Measurements from ENCODE around the gene PRSS37. TPM values are rescaled to one million over a fixed set of nuclear protein-coding genes. Genes with fewer than 3 reads are reported as not detected.

The PRSS37 gene, protein sequence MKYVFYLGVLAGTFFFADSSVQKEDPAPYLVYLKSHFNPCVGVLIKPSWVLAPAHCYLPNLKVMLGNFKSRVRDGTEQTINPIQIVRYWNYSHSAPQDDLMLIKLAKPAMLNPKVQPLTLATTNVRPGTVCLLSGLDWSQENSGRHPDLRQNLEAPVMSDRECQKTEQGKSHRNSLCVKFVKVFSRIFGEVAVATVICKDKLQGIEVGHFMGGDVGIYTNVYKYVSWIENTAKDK
- total RNA-seq (2021; fragmentation: NEBNext Ultra II Directional; extraction: Animal tissue kit (Norgen Biotek cat#: 25700)): not detected
- long read RNA-seq: 0 reads

DNA sequence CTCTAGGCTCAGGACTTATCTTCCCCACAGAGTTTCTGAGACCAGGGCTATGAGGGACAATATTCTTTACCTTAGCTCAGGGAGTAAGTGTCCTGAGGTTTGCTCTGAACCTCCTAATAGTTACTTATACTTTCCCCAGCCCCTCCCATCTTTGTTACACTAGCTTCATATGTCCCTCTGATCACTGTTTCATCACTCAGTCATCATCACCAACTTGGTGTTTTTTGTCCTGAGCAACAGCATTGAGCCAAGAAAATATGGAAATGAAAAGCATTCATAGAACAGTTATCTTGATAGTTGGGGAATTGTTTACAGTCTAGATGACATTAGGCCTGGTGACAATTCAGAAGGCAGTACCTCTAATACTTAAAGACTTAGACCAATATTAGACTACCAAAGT is at the start of gene PRSS37:
TSS of gene PRSS37 (minus strand) at position 101 of the 400 bp plus-strand sequence. CDS start 436 bp downstream, outside the sequence.
- Mint-ChIP-seq H3K4me1 (ENCODE audit: low read depth) (no peaks in the 10 kb centered on the region), H3K9me3 (peaks cover 22% of the 10 kb centered on the region), H3K27ac (no peak within 1 kb of the TSS)

GRCh38 chr7:141889321-141889720 is 48.0 kb upstream of the PRSS37 start:
- TF ChIP-seq CTCF (IDR thresholded peaks at IDR 0.05): no peak
- Mint-ChIP-seq H3K27me3 (ENCODE audit: insufficient read depth) (no peaks in the 10 kb centered on the region), H3K4me3 (no peak overlapping the region), H3K36me3 (ENCODE audit: low read depth) (no peaks in the 10 kb centered on the region), H3K9me3 (peaks cover 43% of the 10 kb centered on the region), H3K27ac (no peak overlapping the region), H3K4me1 (ENCODE audit: low read depth) (no peaks in the 10 kb centered on the region)
- no peak for DNase-seq

More for the DNA sequence above, at the start of gene PRSS37:
- Mint-ChIP-seq H3K27me3 (ENCODE audit: insufficient read depth) (no peaks in the 10 kb centered on the region), H3K36me3 (ENCODE audit: low read depth) (no peaks in the 10 kb centered on the region), H3K4me3 (no peak within 1 kb of the TSS)
- no peak for TF ChIP-seq CTCF (IDR thresholded peaks at IDR 0.05)
- no peak for DNase-seq

GRCh38 chr7:141884539-141885225 is 43.4 kb upstream of the PRSS37 start:
- H3K9me3 Mint-ChIP-seq: peaks cover 57% of the 10 kb centered on the region
- TF ChIP-seq CTCF (IDR thresholded peaks at IDR 0.05): no peak
- H3K4me3 Mint-ChIP-seq: no peak overlapping the region
- no peaks in the 10 kb centered on the region for H3K36me3 Mint-ChIP-seq (ENCODE audit: low read depth)
- DNase-seq: no peak
- no peak overlapping the region for H3K27ac Mint-ChIP-seq
- no peaks in the 10 kb centered on the region for H3K4me1 Mint-ChIP-seq (ENCODE audit: low read depth)
- peaks cover 1% of the 10 kb centered on the region; the same call in 1 of the 2 replicates for H3K27me3 Mint-ChIP-seq (ENCODE audit: insufficient read depth)

DNA sequence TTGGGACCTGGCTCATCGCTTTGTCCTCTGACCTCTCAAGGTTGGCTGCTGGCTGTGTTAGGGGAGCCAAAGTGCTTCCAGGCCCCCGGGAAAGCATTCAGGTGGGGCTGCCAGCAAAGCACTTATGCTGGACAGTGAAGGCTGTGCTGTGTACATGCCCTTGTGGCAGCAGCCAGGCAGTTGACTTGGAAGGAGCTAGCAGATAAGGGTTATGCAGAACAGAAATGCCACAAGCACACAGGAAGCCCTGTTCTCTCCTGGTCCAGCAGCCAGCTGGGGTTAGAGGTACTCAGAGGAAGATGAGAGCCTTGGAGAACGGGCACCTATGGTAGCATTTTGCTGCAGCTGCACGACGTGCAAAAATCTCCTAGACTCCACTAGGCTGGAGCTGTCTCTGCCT is 39.7 kb upstream of the PRSS37 start:
- Mint-ChIP-seq H3K36me3 (ENCODE audit: low read depth) (no peaks in the 10 kb centered on the region), H3K27me3 (ENCODE audit: insufficient read depth) (peaks cover 1% of the 10 kb centered on the region; the same call in 1 of the 2 replicates), H3K4me3 (no peak overlapping the region), H3K9me3 (peaks cover 49% of the 10 kb centered on the region), H3K4me1 (ENCODE audit: low read depth) (no peaks in the 10 kb centered on the region), H3K27ac (no peak overlapping the region)
- TF ChIP-seq CTCF (IDR thresholded peaks at IDR 0.05): no peak
- DNase-seq: no peak

DNA sequence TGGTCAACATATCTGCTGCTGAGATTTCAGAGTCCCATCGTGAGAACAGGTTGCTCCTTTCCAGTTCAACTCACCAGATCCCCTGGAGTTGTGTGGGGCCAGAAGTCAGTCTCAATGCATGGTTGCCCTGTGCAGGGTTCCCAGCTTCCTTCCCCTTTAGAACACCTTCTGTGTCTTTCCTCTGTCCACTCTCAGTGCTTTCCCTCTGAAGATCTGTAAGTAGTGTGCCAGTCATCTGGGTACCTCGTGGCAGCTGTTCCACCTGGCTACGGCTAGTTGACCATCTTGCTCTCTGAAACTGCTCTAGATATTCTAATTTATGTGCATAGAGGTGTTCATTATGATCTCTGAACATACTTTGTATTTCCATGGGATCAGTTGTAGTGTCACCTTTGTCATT is 36.1 kb upstream of the PRSS37 start:
- Mint-ChIP-seq H3K36me3 (ENCODE audit: low read depth) (no peaks in the 10 kb centered on the region), H3K27me3 (ENCODE audit: insufficient read depth) (no peaks in the 10 kb centered on the region; the same call in 1 of the 2 replicates), H3K27ac (no peak overlapping the region), H3K9me3 (peaks cover 29% of the 10 kb centered on the region), H3K4me3 (no peak overlapping the region), H3K4me1 (ENCODE audit: low read depth) (no peaks in the 10 kb centered on the region)
- no peak for TF ChIP-seq CTCF (IDR thresholded peaks at IDR 0.05)
- no peak for DNase-seq

All from HFFc6 (cell line).